IMR-90 (cell line): Measurements from ENCODE around the gene PRLR. TPM values are rescaled to one million over a fixed set of nuclear protein-coding genes. Genes with fewer than 3 reads are reported as not detected.

Experiments
- ATAC-seq: fragments of 200-7000 bp; cut with Tn5 transposase; 2 replicates; pipeline ENCODE4 v1.9.1; 2020; ENCODE audit warnings: low read depth, mild to moderate bottlenecking, moderate library complexity
- BruUV-seq: library from RNA; stranded (reverse); fragments of 400-500 nt; replicated peaks from 2 replicates; lab custom pipeline; 2021; lab: Mats Ljungman, UMichigan
- CTCF ChIA-PET: fragments of 300-600 bp; formaldehyde crosslinking; extraction: SDS; loops from one replicate; lab custom pipeline; 2021; ENCODE audit warnings: antibody characterized with exemption; lab: Yijun Ruan, JAX
- POLR2A ChIA-PET: fragments of 300-600 bp; sonication (Branson Sonifier 250); formaldehyde crosslinking; loops from one replicate; lab custom pipeline; 2022; ENCODE audit warnings: antibody characterized with exemption; ENCODE audit not compliant: unreplicated experiment; lab: Charles Lee
- DNase-seq: peaks from one replicate; pipeline ENCODE4 v3.0.0; 2013
- H2AFZ ChIP-seq: replicated peaks from 2 replicates; pipeline ENCODE3; 2013; ENCODE audit warnings: low read length, mild to moderate bottlenecking; ENCODE audit not compliant: poor library complexity
- H2AK5ac ChIP-seq: 2 replicates; pipeline ENCODE4 v1.6.1; 2013; ENCODE audit warnings: low read depth, low read length, inconsistent platforms
- H2AK9ac ChIP-seq: replicated peaks from 2 replicates; pipeline ENCODE3; 2013; ENCODE audit warnings: mild to moderate bottlenecking, low read depth, low read length, moderate library complexity; ENCODE audit not compliant: poor library complexity
- H2BK120ac ChIP-seq: 2 replicates; pipeline ENCODE4 v1.6.1; 2013; ENCODE audit warnings: low read depth, low read length, inconsistent platforms
- H2BK15ac ChIP-seq: 3 replicates; pipeline ENCODE4 v1.6.1; 2013; ENCODE audit warnings: low read depth, low read length, inconsistent platforms
- H2BK20ac ChIP-seq: 2 replicates; pipeline ENCODE4 v1.6.1; 2013; ENCODE audit warnings: low read depth, mild to moderate bottlenecking, inconsistent platforms, low read length, moderate library complexity
- H2BK5ac ChIP-seq: 2 replicates; pipeline ENCODE4 v1.6.1; 2013; ENCODE audit warnings: mild to moderate bottlenecking, low read depth, low read length, inconsistent platforms; ENCODE audit not compliant: poor library complexity, severe bottlenecking
- H3K14ac ChIP-seq: replicated peaks from 2 replicates; pipeline ENCODE4 v1.6.1; 2013; ENCODE audit warnings: low read depth, low read length, inconsistent platforms
- H3K18ac ChIP-seq: 2 replicates; pipeline ENCODE4 v1.6.1; 2013; ENCODE audit warnings: low read depth, low read length, control low read depth
- H3K23ac ChIP-seq: 2 replicates; pipeline ENCODE4 v1.6.1; 2013; ENCODE audit warnings: low read depth, low read length, inconsistent platforms
- H3K27ac ChIP-seq: 2 replicates; pipeline ENCODE4 v1.5.1; 2013; ENCODE audit warnings: mild to moderate bottlenecking, control low read depth, low read length; ENCODE audit not compliant: insufficient read depth
- H3K27me3 ChIP-seq: 2 replicates; pipeline ENCODE4 v1.6.1; 2013; ENCODE audit warnings: low read length; ENCODE audit not compliant: control insufficient read depth, insufficient read depth
- H3K36me3 ChIP-seq: 2 replicates; pipeline ENCODE4 v1.6.1; 2013; ENCODE audit warnings: low read length, mixed read lengths; ENCODE audit not compliant: control insufficient read depth, insufficient read depth
- H3K4ac ChIP-seq: 2 replicates; pipeline ENCODE4 v1.6.1; 2013; ENCODE audit warnings: low read depth, low read length, inconsistent platforms
- H3K4me1 ChIP-seq: 2 replicates; pipeline ENCODE4 v1.6.1; 2013; ENCODE audit warnings: low read length, mixed read lengths; ENCODE audit not compliant: control insufficient read depth, insufficient read depth
- H3K4me2 ChIP-seq: 2 replicates; pipeline ENCODE4 v1.6.1; 2013; ENCODE audit warnings: low read depth, mild to moderate bottlenecking, control low read depth, low read length, moderate library complexity
- H3K4me3 ChIP-seq: 2 replicates; pipeline ENCODE4 v1.5.1; 2013; ENCODE audit warnings: low read depth, mild to moderate bottlenecking, control low read depth, low read length, moderate library complexity; ENCODE audit not compliant: insufficient read depth
- H3K56ac ChIP-seq: 2 replicates; pipeline ENCODE4 v1.6.1; 2013; ENCODE audit warnings: low read length, inconsistent platforms; ENCODE audit not compliant: insufficient read depth; ENCODE audit errors: extremely low read depth
- H3K79me1 ChIP-seq, 2 experiments: 2 replicates each; pipeline ENCODE4 v1.6.1; 2013; ENCODE audit warnings: low read length in 2 of 2, inconsistent platforms in 1 of 2, low read depth in 1 of 2
- H3K9ac ChIP-seq: 2 replicates; pipeline ENCODE4 v1.6.1; 2013; ENCODE audit warnings: low read depth, low read length, control low read depth
- H3K9me1 ChIP-seq: 2 replicates; pipeline ENCODE4 v1.6.1; 2013; ENCODE audit warnings: low read length, inconsistent platforms; ENCODE audit not compliant: insufficient read depth
- H3K9me3 ChIP-seq: 2 replicates; pipeline ENCODE4 v1.6.1; 2013; ENCODE audit warnings: low read length; ENCODE audit not compliant: control insufficient read depth, insufficient read depth
- H4K20me1 ChIP-seq: 2 replicates; pipeline ENCODE4 v1.6.1; 2013; ENCODE audit warnings: low read length, inconsistent platforms; ENCODE audit not compliant: insufficient read depth
- H4K5ac ChIP-seq: 2 replicates; pipeline ENCODE4 v1.6.1; 2013; ENCODE audit warnings: mild to moderate bottlenecking, low read depth, low read length, control low read depth
- H4K8ac ChIP-seq, 2 experiments: 2 replicates each; pipeline ENCODE4 v1.6.1; 2013; ENCODE audit warnings: low read depth in 2 of 2, low read length in 2 of 2, control low read depth in 1 of 2, inconsistent platforms in 1 of 2
- H4K91ac ChIP-seq: 2 replicates; pipeline ENCODE4 v1.6.1; 2013; ENCODE audit warnings: low read depth, low read length, inconsistent platforms; ENCODE audit not compliant: insufficient read depth
- CHD1 ChIP-seq: IDR thresholded peaks from 2 replicates; pipeline ENCODE4 v1.6.1; 2012; ENCODE audit warnings: low read depth, low read length, improper control_type of control experiment
- ELK1 ChIP-seq: fragments of 150-350 bp; IDR thresholded peaks from 2 replicates; pipeline ENCODE4 v1.6.1; 2016; ENCODE audit warnings: low read depth, mild to moderate bottlenecking, low read length, moderate library complexity, borderline replicate concordance
- FOS ChIP-seq: fragments of 150-350 bp; IDR thresholded peaks from 2 replicates; pipeline ENCODE4 v1.6.1; 2016; ENCODE audit warnings: low read depth, low read length
- MAFK ChIP-seq: IDR thresholded peaks from 2 replicates; pipeline ENCODE4 v1.6.1; 2012; ENCODE audit warnings: low read depth, low read length, improper control_type of control experiment
- MAZ ChIP-seq: IDR thresholded peaks from 2 replicates; pipeline ENCODE4 v1.6.1; 2012; ENCODE audit warnings: low read depth, mild to moderate bottlenecking, low read length, improper control_type of control experiment, moderate library complexity, borderline replicate concordance
- POLR2A ChIP-seq: IDR thresholded peaks from 2 replicates; pipeline ENCODE4 v1.6.1; 2012; ENCODE audit warnings: mild to moderate bottlenecking, low read depth, low read length
- RAD21 ChIP-seq: IDR thresholded peaks from 2 replicates; pipeline ENCODE4 v1.6.1; 2012; ENCODE audit warnings: low read length, improper control_type of control experiment
- RCOR1 ChIP-seq: IDR thresholded peaks from 2 replicates; pipeline ENCODE4 v1.6.1; 2012; ENCODE audit warnings: mild to moderate bottlenecking, low read length, improper control_type of control experiment; ENCODE audit not compliant: insufficient replicate concordance
- RFX5 ChIP-seq: IDR thresholded peaks from 2 replicates; pipeline ENCODE4 v1.8.0; 2012; ENCODE audit warnings: low read depth, mild to moderate bottlenecking, low read length, moderate library complexity
- SMC3 ChIP-seq: fragments of 150-350 bp; IDR thresholded peaks from 2 replicates; pipeline ENCODE4 v1.6.1; 2016; ENCODE audit warnings: low read depth, mild to moderate bottlenecking, antibody characterized with exemption, low read length, moderate library complexity
- USF2 ChIP-seq: fragments of 150-350 bp; IDR thresholded peaks from 2 replicates; pipeline ENCODE4 v1.6.1; 2017; ENCODE audit warnings: mild to moderate bottlenecking, antibody characterized with exemption, low read length, low read depth
- WGBS, 2 experiments: methylation state at CpG; one replicate each; pipeline versions ENCODE4 v1.1.5 to v1.1.7; 2013; ENCODE audit warnings: missing lambda C conversion rate in 2 of 2; ENCODE audit not compliant: insufficient read length in 1 of 2; ENCODE audit errors: extremely low coverage in 2 of 2; 5-methylcytosine and 5-hydroxymethylcytosine counted together
- dilution Hi-C: fragments of 300-500 bp; cut with HindIII; formaldehyde crosslinking; loops from one replicate; pipeline ENCODE4 v1.14.3; 2018; ENCODE audit warnings: low sequenced_read_pairs; ENCODE audit not compliant: unreplicated experiment
- in situ Hi-C: fragments of 300-500 bp; cut with MboI; formaldehyde crosslinking; loops from 3 replicates; pipeline ENCODE4 v1.14.3; 2019; ENCODE audit warnings: low sequenced_read_pairs, inconsistent platforms, mixed read lengths
- intact Hi-C: fragments of 100-400 bp; cut with micrococcal nuclease; formaldehyde crosslinking; loops from 2 replicates; pipeline ENCODE4 v1.10.0; 2022
- polyA plus RNA-seq, 3 experiments: library from polyadenylated mRNA; depleted of rRNA; stranded (reverse); fragments of >200 nt; gene quantifications; 2 replicates each; pipeline ENCODE4 v1.2.3, GENCODE V29; 2012; ENCODE audit warnings: low replicate concordance in 1 of 3
- total RNA-seq: library from RNA; depleted of rRNA; stranded (reverse); fragments of >200 nt; gene quantifications from 2 replicates; pipeline ENCODE4 v1.2.3, GENCODE V29; 2012
- TF ChIP-seq, protein P1 (sequence below): conservative IDR thresholded peaks from 2 replicates; pipeline ENCODE4 v1.5.1; 2012; ENCODE audit warnings: mild to moderate bottlenecking, low read depth, low read length, improper control_type of control experiment

Gene PRLR
- total and polyA plus RNA-seq, 2 of the 4 experiments (the other 2 are of a cell fraction): 0.24 to 0.54 TPM

GRCh38 chr5:35149041-35149440 lies 81.2 kb downstream of the PRLR start:
- Histone ChIP-seq H2BK15ac (no peak overlapping the region), H3K27me3 (peaks cover 3% of the 10 kb centered on the region), H3K27ac (no peak overlapping the region), H4K8ac (no peak overlapping the region), H3K9me3 (no peaks in the 10 kb centered on the region), H3K56ac (no peak overlapping the region), H3K9me1 (no peaks in the 10 kb centered on the region), H2BK5ac (no peak overlapping the region), H3K23ac (no peak overlapping the region), H2AK5ac (no peak overlapping the region), H2AK9ac (no peak overlapping the region), H3K36me3 (no peaks in the 10 kb centered on the region), H3K4me3 (no peak overlapping the region), H3K9ac (no peak overlapping the region), H3K4ac (no peak overlapping the region), H3K4me1 (no peaks in the 10 kb centered on the region; the same call in 1 of the 2 replicates), H3K79me1 (no peaks in the 10 kb centered on the region), H3K14ac (no peak overlapping the region), H4K20me1 (no peaks in the 10 kb centered on the region), H2AFZ (no peak overlapping the region), H3K4me2 (no peak overlapping the region), H3K18ac (no peak overlapping the region), H4K5ac (no peak overlapping the region), H2BK20ac (no peak overlapping the region), H4K91ac (no peak overlapping the region), H2BK120ac (no peak overlapping the region)
- intact Hi-C loops: no loop called here
- in situ Hi-C loops: no loop called here
- no CpG with 5 or more reads among the region's 1 CpG for WGBS, 2 experiments
- TF ChIP-seq MAZ: no peak
- TF ChIP-seq POLR2A: no peak
- no peak for TF ChIP-seq RAD21
- TF ChIP-seq ELK1: no peak
- no peak for TF ChIP-seq SMC3
- no peak for TF ChIP-seq USF2
- TF ChIP-seq RFX5: no peak
- TF ChIP-seq CHD1: no peak
- TF ChIP-seq, protein P1, sequence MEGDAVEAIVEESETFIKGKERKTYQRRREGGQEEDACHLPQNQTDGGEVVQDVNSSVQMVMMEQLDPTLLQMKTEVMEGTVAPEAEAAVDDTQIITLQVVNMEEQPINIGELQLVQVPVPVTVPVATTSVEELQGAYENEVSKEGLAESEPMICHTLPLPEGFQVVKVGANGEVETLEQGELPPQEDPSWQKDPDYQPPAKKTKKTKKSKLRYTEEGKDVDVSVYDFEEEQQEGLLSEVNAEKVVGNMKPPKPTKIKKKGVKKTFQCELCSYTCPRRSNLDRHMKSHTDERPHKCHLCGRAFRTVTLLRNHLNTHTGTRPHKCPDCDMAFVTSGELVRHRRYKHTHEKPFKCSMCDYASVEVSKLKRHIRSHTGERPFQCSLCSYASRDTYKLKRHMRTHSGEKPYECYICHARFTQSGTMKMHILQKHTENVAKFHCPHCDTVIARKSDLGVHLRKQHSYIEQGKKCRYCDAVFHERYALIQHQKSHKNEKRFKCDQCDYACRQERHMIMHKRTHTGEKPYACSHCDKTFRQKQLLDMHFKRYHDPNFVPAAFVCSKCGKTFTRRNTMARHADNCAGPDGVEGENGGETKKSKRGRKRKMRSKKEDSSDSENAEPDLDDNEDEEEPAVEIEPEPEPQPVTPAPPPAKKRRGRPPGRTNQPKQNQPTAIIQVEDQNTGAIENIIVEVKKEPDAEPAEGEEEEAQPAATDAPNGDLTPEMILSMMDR: no peak
- no peak for TF ChIP-seq RCOR1
- TF ChIP-seq MAFK: no peak
- TF ChIP-seq FOS: no peak
- dilution Hi-C loops: no loop called here
- ATAC-seq (no peak), DNase-seq (no peak)
- BruUV-seq: no TSS peak
- ChIA-PET POLR2A (no interaction called here), CTCF (no interaction called here)
